Thoracic aorta (tissue), 2 donors: Measurements from ENCODE around the gene GPNMB. TPM values are rescaled to one million over a fixed set of nuclear protein-coding genes. Genes with fewer than 3 reads are reported as not detected.

ENCODE experiments used
- ATAC-seq: fragments of 150-250 bp; one replicate; pipeline ENCODE4 v1.8.0; 2017; ENCODE audit warnings: low read depth; ENCODE audit not compliant: insufficient number of reproducible peaks, low FRiP score
- DNase-seq: peaks from one replicate; pipeline ENCODE4 v3.0.0-alpha.2; 2020; ENCODE audit warnings: low spot score
- H3K27ac ChIP-seq, 2 donors: fragments of 200-600 bp; sonication (generic); 1 replicate in 1 of 2; 2 replicates in 1 of 2; pipeline ENCODE4 v1.5.1; 2016; ENCODE audit warnings: mild to moderate bottlenecking in 2 of 2, moderate library complexity in 2 of 2
- H3K27me3 ChIP-seq: fragments of 200-600 bp; sonication (generic); replicated peaks from 2 replicates; pipeline ENCODE4 v1.6.0; 2016; ENCODE audit warnings: mild to moderate bottlenecking; ENCODE audit not compliant: insufficient read depth
- H3K36me3 ChIP-seq: fragments of 200-600 bp; sonication (generic); one replicate; pipeline ENCODE4 v1.5.1; 2016
- H3K4me1 ChIP-seq, 2 donors: fragments of 200-600 bp; sonication (generic); 1 replicate in 1 of 2; 2 replicates in 1 of 2; pipeline versions ENCODE4 v1.5.1 to v1.6.0; 2016; ENCODE audit warnings: low read depth in 2 of 2, mild to moderate bottlenecking in 1 of 2; ENCODE audit not compliant: control insufficient read depth in 1 of 2
- H3K4me3 ChIP-seq: fragments of 200-600 bp; sonication (generic); 2 replicates; pipeline ENCODE4 v1.5.1; 2016; ENCODE audit warnings: mild to moderate bottlenecking
- H3K9me3 ChIP-seq: fragments of 200-600 bp; sonication (generic); 2 replicates; pipeline ENCODE4 v1.5.1; 2016
- CTCF ChIP-seq: fragments of 200-600 bp; sonication (generic); IDR thresholded peaks from one replicate; pipeline ENCODE4 v1.5.1; 2019; ENCODE audit warnings: antibody characterized with exemption
- total RNA-seq, 2 donors: library from RNA; depleted of rRNA; stranded (reverse); fragments of >200 nt; gene quantifications; one replicate each; pipeline versions ENCODE4 v1.1.0 to v1.2.3, GENCODE V29; 2016

Gene GPNMB
- total RNA-seq, 2 donors from 2014 or later: 139 to 185 TPM

GRCh38 chr7:23283086-23283485, 36.5 kb downstream of the GPNMB start:
- Histone ChIP-seq H3K27me3 (no peaks in the 10 kb centered on the region), H3K36me3 (no peaks in the 10 kb centered on the region), H3K9me3 (no peaks in the 10 kb centered on the region), H3K27ac (no peak overlapping the region), H3K4me1 (no peaks in the 10 kb centered on the region), H3K4me3 (no peak overlapping the region)
- ATAC-seq (no peak), DNase-seq (no peak)
- no peak for TF ChIP-seq CTCF

GRCh38 chr7:23284871-23285270, 38.3 kb downstream of the GPNMB start:
- DNase-seq (no peak), ATAC-seq (no peak)
- Histone ChIP-seq H3K9me3 (no peaks in the 10 kb centered on the region), H3K36me3 (no peaks in the 10 kb centered on the region), H3K4me1 (no peaks in the 10 kb centered on the region), H3K4me3 (no peak overlapping the region), H3K27me3 (no peaks in the 10 kb centered on the region), H3K27ac (no peak overlapping the region)
- TF ChIP-seq CTCF: no peak

GRCh38 chr7:23285657-23286646, 39.4 kb downstream of the GPNMB start:
- no peak for ATAC-seq
- no peaks in the 10 kb centered on the region for H3K36me3 ChIP-seq
- no peaks in the 10 kb centered on the region for H3K9me3 ChIP-seq
- TF ChIP-seq CTCF: no peak
- no peak overlapping the region for H3K4me3 ChIP-seq
- no peak for DNase-seq
- no peaks in the 10 kb centered on the region for H3K27me3 ChIP-seq
- H3K4me1 ChIP-seq: no peaks in the 10 kb centered on the region
- H3K27ac ChIP-seq: no peak overlapping the region

- no peaks in the 10 kb centered on the region for H3K4me1 ChIP-seq
- no peak for TF ChIP-seq CTCF
- H3K9me3 ChIP-seq: no peaks in the 10 kb centered on the region
- H3K36me3 ChIP-seq: no peaks in the 10 kb centered on the region
- ATAC-seq (no peak), DNase-seq (no peak)
- no peak overlapping the region for H3K4me3 ChIP-seq
- no peaks in the 10 kb centered on the region for H3K27me3 ChIP-seq
- H3K27ac ChIP-seq: no peak overlapping the region
These were observed 41.0 kb downstream of the GPNMB start for GRCh38 chr7:23287612-23288011.

GRCh38 chr7:23290993-23291392, 44.4 kb downstream of the GPNMB start:
- Histone ChIP-seq H3K4me3 (no peak overlapping the region), H3K27me3 (no peaks in the 10 kb centered on the region), H3K4me1 (no peaks in the 10 kb centered on the region), H3K36me3 (no peaks in the 10 kb centered on the region), H3K9me3 (no peaks in the 10 kb centered on the region), H3K27ac (no peak overlapping the region)
- DNase-seq: no peak
- ATAC-seq: no peak
- no peak for TF ChIP-seq CTCF
